GM18909 (cell line): Measurements from ENCODE around the gene SLC16A9.

ENCODE experiments used
- ATAC-seq: cut with Tn5 transposase; IDR thresholded peaks from one replicate; pipeline ENCODE4 v1.9.1; 2021; ENCODE audit warnings: mild to moderate bottlenecking; ENCODE audit not compliant: unreplicated experiment, poor library complexity

Gene SLC16A9

DNA sequence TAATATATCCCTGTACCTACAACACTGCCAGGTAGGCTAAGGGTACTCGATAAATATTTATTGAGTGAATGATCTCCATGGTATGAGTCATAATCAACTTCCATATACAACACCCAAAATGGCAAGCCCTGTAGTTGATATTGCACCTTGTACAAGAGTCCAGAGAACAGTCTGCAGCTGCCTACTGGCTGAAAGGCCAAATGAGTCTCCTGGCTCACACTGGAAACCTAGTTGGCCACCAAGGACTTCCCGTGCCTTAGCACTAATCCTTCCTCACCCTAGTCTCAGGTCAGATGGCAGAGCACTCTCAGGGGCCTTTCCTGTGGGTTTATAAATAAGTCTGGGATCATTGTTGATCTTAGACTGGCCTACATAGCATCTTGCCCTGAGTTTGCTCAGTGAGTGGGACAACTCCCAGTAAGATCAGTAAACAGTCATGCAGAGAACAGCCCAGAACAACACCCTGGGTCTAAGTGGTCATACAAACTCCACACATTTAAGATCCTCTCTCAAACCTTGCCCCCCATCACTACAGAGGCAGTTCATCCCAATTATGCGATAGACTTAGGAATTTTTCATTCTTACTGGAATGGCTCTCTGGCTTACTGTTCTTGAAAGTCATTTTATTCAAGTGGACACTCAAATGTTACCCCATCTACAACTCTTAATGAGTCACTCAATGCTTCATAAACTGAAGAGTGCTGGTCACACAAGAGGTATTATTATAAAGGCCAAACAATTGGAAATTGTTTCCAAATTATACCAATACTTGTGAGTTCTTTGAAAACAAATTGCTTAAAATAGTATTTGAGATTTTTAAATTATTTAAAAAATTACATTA, 14.7 kb upstream of the SLC16A9 start:
- no peak for ATAC-seq

DNA sequence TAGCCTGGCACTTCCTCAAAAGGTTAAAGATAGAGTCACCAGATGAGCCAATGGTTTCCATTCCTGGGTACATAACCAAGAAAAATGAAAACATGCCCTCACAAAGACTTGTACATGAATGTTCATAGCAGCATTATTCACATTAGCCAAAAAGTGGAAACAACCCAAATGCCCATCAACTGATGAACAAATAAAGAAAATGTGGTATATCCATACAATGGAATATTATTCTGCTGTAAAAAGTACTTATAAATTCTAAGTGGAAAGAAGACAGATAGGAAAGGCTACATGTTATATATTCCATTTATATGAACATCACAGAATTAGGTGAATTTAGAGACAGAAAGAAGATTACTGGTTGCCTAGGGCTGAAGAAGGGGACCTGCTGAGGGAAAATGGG, 10.7 kb upstream of the SLC16A9 start:
- ATAC-seq, result no peak

DNA sequence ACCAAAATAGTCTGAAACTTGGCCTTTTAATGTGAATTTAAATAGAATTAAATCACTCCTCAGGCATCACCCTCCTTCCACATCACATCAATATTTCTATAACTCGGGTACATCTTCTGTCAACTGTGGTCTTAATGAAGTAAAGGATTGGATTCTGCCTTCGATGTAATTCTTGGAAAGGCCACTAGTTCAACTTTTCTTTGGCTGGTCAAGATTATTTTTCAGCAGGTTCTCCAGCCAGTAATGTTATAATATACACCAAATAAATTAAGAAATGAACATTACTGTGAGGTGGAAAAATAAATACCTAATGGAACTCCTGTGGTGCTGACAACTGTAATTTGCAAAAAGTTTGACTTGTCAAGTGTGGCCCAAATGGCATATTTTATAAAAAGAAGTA, 9.7 kb upstream of the SLC16A9 start:
- ATAC-seq, result no peak

DNA sequence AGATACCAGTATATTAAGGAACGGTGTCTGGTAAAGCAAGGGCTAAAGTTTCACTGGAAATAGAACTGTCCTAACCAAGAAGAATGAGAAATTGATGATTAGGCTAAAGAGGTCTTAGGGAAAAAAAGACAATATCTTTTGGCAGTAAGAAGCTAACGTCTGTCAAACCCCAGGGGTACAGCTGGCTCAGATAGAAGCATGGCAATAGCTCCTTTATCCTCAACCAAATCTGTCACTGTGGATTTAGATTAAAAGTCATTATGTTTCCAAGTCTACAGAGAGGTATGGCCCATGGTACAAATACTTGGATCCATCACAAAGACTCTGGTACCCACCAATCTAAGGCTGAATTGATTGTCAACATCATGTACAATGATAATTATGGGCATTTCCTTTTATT, 8.6 kb upstream of the SLC16A9 start:
- no peak for ATAC-seq

DNA sequence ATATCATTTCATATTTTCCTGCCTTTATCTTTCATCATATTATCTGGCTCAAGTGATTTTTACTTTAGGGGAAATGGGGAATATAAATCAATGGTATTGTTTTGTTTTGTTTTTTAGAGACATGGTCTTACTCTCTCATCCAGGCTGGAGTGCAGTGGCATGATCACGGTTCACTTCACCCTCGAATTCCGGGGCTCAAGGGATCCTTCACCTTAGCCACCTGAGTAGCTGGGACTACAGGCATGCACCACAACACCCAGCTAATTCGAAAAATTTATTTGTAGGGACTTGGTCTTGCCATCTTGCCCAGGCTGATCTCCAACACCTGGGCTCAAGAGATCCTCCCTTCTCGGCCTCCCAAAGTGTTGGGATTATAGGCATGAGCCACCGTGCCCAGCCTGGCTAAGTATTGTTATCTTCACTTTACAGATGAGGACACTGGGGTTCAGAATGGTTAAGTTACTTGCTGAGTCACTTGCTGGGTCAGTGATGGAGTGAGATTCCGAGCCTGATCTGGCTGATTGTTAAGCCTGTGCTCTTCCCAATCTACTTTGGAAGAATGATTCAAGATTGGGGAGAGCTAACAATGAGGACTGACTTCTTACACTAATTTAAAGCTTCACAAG, 3.7 kb upstream of the SLC16A9 start:
- no peak for ATAC-seq

DNA sequence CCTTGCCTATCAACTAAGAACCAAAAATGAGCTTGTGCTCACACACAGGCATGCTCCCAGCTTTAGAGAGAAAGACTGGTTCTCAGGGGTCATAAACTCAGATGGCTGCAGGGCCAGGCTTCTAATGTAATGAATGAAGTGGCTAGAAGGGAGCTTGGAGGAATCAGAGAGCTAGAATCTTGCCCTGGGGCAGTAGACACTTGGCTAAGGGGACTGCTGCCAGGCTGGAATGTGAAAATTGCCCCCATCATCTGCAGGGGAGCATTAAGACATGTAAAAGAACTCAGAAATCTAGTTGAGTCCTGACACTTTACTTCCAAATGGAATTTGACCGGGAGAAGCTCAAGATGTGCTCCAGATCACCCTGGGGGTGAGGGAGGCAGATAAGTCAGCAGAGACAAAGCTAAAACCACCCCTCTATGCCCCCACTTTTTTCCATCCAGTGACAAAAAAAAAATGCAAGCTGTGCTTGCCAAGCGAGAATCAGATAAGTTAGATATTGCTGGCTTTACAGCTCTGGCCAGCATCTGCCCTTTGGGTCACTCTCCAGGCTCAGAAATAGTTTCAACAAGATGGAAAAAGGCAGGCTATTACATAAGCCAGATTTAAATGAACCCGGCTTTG, 2.3 kb upstream of the SLC16A9 start:
- no peak for ATAC-seq

DNA sequence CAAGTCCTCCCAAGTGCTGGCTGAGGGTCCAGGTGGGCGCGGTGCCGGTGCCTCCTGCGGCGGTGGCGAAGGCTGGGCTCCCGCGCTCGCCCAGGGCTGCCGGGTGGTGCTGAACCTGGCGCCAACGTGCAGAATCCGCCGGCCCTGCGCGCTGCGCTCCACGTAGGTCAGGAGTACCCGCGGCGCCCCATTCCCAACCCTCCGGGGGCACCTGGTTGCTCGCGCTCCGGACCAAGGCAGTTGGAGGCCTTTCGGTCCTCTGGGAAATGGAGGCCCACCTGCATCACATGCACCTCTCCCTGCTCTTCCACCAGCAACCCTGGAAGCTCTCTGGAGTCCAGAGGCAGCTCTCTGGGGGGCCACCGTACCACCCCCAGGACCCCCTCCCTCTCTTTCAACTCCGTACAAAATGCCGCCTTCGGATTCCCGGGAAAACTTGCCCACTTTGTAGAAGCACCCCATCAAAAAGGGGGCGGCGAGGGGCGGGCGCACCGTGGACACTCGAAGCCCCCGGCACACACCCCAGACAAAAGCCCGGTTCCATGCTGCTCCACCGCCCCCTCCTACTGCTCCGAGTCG, 745 bp downstream of the SLC16A9 start:
- ATAC-seq, result peak; percentile 37

DNA sequence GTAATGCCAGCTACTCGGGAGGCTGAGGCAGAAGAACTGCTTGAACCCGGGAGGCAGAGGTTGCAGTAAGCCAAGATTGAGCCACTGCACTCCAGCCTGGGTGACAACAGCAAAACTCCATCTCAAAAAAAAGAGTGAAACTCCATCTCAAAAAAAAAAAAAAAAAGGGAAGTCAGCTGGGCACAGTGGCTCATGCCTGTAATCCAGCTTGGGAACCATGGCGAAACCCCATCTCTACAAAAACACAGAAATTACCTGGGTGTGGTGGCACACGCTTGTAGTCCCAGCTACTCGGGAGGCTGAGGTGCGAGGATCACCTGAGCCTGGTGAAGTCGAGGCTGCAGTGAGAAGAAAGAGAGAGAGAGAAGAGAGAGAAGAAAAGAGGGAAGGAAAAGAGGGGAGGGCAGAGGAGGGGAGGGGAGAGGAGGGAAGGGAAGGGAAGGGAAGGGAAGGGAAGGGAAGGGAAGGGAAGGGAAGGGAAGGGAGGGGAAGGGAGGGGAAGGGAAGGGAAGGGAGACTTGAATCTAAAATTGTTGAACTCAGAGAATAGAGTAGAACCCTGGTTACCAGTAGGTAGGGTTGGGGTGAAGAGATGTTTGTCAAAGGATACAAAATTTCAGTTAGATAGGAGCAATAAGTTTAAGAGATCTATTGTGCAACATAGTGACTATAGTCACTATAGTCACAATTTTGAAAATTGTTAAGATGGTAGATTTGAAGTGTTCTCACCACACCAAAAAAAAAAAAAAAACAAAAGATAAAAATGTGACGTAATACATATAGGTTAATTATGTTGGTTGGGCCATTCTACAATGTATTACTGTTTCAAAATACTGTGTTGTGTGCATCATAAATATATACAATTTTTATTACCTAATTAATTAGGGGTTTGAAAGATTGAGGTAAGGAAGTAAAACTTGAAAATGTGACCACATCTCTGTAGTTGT, 2.5 kb downstream of the SLC16A9 start:
- no peak for ATAC-seq

DNA sequence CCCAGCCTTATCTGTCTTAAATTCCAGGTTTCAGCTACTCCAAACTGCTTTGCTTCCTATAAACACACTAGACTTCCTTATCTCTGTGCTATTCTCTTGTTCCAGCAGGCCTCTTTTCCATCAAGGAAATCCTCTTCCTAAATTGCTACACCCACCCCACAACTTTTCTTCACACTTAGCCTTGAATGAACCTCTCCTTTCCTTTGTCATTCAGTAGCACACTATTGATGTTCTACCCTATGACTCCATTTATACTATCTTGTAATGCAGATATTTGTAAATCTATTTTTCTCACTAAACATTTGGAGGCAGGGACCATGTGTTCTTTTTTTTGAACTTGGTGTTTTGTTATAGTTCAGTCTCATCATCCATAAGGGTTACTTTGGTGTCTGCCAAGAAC, 3.7 kb downstream of the SLC16A9 start:
- no peak for ATAC-seq

DNA sequence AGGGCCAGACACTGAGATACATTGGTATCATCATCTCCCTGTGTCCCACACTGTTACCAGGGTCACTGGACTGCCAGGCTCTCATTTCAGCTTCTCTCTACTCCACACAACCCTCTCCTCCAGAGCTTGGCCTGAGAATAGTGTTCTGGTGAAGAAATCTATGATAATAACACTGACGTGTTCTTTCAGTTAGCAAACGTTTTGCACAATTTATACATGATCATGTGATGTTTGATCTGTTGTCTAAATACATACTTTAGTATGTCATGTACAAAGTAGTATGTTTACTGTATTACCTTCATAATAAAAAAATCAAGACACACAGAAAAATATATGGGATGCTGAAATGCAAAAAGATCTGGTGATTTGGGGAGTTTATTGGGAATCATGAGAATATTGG, 5.0 kb downstream of the SLC16A9 start:
- ATAC-seq, result no peak

DNA sequence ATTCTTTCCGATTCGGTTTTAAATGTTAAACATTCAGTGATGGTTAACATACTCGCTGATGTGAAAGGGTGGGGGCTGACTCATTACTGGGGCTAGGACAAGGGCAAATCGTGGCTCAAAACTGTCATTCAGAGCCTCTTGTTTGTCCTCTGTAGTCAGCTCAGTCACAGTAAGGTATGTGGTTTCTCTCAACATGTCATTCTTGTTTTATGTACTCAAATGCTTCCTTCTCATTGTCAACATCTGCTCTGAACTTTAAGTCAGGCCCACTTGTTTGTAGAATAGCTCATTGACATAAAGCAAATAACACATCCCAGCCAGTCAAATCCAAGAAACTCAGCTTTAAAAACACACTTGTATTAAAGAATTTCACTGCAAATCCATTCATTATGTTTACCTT, 7.3 kb downstream of the SLC16A9 start:
- no peak for ATAC-seq

DNA sequence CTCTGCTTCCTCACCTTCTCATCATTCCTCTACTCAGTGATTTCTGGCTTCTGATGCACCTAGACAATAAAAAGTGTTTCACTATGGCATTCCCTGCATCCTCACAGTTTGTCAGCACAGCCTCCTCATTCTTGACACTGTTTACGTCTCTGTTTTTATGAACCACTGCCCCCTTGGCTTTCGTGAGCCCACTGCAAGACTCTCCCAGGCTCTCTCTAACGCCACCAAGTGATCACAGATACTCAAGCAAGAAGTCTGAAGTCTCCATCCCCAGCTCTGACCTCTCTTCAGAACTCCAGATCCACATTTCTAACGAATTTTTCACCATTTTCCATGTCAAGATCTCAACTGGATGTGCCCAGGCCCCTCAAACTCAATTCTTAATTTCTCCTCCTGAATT, 8.9 kb downstream of the SLC16A9 start:
- no peak for ATAC-seq

DNA sequence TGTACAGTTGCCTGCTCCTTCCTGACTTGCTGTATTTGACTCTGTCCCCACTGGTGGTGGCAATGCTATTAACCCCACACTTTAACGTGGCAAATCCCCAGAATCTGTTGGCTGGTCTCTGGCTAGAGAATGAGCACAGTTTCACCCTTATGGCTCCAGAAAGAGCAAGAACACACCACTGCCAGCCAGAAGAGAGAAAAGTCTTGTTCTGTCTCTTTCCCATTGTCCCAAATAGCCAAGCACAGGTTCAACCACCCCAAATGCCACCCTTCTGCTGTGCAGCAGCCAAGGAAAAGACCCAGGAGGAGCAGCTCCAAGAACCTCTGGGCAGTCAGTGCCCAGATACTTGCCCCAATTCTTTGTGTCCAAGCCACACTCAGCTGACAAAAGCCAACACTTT, 11.3 kb downstream of the SLC16A9 start:
- no peak for ATAC-seq

DNA sequence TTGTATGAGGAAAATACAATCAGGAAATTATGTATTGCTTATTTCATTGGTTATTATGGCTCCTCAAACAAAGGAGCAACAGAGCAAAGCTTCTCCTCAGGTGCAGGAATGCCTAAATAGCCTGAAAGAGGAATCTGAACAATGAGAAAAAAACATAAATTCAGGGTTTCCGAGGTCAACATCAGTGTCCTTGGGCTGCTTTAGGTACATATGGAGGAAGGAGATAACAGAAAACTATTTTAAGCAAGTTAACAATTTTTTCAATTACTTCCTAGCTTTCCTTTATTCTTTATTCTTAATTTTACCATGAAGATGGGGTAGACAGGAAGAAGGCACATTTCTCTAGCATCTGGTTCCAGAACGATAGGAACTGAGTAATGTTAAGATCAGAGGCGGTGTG, 14.0 kb downstream of the SLC16A9 start:
- ATAC-seq, result no peak

DNA sequence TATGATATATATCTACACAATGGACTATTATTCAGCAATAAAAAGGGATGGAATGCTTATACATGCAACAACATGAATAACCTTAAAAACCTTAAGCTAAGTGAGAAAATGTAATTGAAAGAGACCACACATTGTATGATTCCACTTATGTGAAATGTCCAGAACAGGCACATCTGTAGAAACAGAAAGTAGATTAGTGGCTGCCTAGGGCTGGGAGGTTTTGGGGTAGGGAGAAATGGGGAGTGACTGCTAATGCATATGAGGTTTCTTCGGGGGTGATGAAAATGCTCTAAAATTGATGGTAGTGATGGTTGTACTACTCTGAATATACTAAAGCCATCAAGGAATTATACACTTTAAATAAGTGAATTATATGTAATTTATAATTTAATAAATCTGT, 14.7 kb downstream of the SLC16A9 start:
- ATAC-seq, result no peak

DNA sequence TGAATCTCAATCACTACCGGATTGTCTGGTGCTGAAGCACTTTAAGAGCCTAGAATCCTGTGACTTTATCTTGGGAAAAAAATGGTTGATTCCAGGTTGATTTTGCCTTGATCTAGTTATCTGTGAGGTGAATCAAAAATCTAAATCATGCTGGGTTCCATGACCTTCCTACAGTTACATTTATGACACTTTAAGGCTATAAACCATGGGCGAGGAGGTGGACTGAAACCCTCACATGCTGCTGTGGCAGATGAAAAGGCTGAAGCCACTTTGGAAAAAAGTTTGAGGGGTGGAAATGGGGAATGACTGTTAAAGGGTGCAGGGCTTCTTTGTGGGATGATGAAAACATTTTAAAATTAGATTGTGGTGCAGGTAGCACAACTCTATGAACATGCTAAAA, 17.5 kb downstream of the SLC16A9 start:
- ATAC-seq, result no peak

DNA sequence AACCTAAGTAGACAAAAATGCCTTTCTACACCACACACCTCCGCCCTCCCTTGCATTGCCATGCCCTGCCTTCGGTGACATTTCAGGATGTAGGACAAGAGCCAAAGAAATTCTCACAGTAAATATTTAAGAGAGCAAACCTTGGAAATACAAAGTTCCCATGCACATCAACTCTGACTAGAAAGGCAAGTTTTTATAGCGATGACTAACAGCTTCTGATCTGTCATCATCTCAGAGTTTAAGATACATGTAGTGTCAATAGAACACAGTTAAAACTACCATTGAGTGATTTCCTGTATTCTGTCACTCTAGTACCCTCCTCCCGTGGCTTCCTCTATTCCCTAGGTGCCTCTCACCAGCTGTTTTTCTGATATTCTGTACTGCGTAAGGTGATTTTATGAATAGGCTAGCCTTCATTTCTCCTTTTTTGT, 20.7 kb downstream of the SLC16A9 start:
- no peak for ATAC-seq

DNA sequence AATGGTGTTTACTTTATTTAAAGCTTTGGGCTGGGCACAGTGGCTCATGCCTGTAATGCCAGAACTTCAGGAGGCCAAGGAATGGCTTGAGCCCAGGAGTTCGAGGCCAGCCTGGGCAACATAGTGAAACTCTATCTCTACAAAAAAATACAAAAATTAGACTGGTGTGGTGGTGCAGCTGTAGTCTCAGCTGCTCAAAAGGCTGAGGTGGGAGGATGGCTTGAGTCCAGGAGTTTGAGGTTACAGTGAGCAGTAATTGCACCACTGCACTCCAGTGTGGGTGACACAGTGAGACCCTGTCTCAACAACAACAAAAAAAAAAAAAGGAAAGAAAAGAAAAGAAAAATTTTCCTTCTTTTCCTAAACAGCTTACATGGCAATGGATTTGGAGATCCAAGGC, 22.0 kb downstream of the SLC16A9 start:
- no peak for ATAC-seq

DNA sequence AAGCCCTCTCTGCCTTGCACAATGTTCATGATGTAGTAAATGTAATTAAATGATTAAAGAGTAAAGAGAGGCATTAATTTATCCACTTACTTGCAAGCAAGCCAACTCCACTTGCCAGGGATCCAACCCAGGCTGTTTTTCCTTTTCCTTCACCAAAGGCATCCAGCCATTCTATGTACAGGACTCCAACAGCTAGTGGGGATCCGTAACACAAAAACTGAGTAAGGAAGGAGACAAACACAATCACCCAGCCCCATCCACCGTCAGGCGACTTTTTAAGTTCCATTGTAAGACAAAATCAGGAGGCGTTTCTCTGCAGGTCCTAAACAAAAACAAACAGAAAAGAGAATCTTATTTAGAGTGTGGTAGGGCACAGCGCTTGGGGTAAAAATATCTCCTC, 25.6 kb downstream of the SLC16A9 start:
- no peak for ATAC-seq
